HEK293T (cell line): Measurements from ENCODE around the gene SCUBE3.

Experiments
- ARNT ChIP-seq: fragments of 450-650 bp; IDR thresholded peaks from 2 replicates; pipeline ENCODE4 v1.6.1; 2017; ENCODE audit warnings: mild to moderate bottlenecking
- BHLHE40 ChIP-seq: fragments of 450-650 bp; IDR thresholded peaks from 2 replicates; pipeline ENCODE4 v1.6.1; 2016; ENCODE audit warnings: mild to moderate bottlenecking, moderate library complexity, borderline replicate concordance
- FOXA1 ChIP-seq: fragments of 450-650 bp; IDR thresholded peaks from 2 replicates; pipeline ENCODE4 v1.6.1; 2016; ENCODE audit warnings: mild to moderate bottlenecking
- FOXM1 ChIP-seq: fragments of 450-650 bp; IDR thresholded peaks from 2 replicates; pipeline ENCODE4 v1.6.1; 2017; ENCODE audit warnings: mild to moderate bottlenecking, borderline replicate concordance
- HDGF ChIP-seq: fragments of 450-650 bp; IDR thresholded peaks from 2 replicates; pipeline ENCODE4 v1.6.1; 2017; ENCODE audit warnings: antibody characterized with exemption, borderline replicate concordance
- NFRKB ChIP-seq: fragments of 450-650 bp; IDR thresholded peaks from 2 replicates; pipeline ENCODE4 v1.6.1; 2016; ENCODE audit warnings: mild to moderate bottlenecking, moderate library complexity
- SP1 ChIP-seq: fragments of 450-650 bp; IDR thresholded peaks from 2 replicates; pipeline ENCODE4 v1.6.1; 2017
- SUZ12 ChIP-seq: fragments of 450-650 bp; IDR thresholded peaks from 2 replicates; pipeline ENCODE4 v1.6.1; 2016; ENCODE audit warnings: mild to moderate bottlenecking
- ZNF384 ChIP-seq: fragments of 450-650 bp; IDR thresholded peaks from 2 replicates; pipeline ENCODE4 v1.6.1; 2016

DNA sequence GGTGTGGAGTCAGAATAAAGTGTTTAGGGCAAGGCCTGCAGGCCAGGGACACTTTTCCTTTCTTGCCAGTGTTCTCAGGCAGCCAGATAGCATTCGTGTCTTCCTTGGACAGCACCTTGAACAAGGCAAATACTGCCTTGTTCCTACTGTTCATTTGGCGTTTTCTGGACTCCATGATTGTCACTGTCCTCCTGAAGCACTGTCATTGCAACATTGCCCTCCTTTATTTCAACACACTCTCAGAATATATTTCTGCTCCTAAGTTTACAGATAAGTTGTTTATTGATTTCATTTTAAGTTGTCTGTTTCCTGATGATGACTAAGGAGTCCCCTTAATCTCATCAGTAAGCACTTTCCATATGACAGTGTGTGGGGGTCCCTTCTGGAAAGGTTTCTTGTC lies 68.7 kb downstream of the SCUBE3 start:
- TF ChIP-seq BHLHE40, result no peak
- TF ChIP-seq FOXM1, result no peak
- no peak for TF ChIP-seq HDGF
- no peak for TF ChIP-seq FOXA1
- no peak for TF ChIP-seq NFRKB
- no peak for TF ChIP-seq SP1
- no peak for TF ChIP-seq ARNT
- no peak for TF ChIP-seq SUZ12
- no peak for TF ChIP-seq ZNF384
